ENCODE results near the gene RPIA.
"Not testable (repeated sequence)": the region's sequence is repeated elsewhere in the genome, so short reads cannot be mapped to it uniquely, and the experiment has no call there.

Gene RPIA

DNA sequence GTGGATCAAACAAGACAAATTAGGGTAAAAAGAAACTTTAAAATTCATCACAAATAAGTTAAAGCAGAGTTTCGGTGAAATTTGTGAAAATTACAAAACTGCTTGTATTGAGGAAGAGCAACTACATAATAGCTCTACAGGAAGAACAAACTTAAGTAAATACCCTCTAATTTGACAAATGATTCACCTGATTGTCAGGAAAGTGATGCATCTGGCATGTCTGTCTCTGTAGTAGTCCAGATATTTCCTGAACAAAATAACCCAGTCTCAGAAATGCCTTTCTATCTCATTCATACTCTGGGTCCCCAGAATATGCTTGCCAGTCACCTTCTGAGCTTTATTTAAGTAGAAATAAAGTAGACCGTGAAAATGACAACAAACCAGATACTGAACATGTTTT is 104.5 kb downstream of the RPIA start:
- not testable (repeated sequence) for DNase-seq

- DNase-seq: not testable (repeated sequence)
Observed at GRCh38 chr2:88796523-88796922, 105.0 kb downstream of the RPIA start.

DNA sequence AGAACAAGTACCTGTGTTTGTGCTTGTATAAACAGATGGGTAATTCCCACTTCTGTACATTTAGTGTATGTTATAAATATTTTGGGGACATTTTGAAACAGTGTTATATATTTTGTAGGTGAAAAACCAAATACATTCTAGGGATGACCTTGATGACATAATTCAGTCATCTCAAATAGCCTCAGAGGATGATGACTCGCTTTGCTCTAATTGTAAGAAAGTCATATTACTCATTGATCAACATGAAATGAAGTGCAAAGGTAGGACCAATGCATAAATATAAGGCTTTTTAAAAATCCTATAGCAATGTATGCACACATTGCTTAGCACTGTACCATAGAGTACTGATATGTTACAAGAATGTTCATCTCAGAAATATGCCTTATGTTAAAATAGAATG is 105.7 kb downstream of the RPIA start:
- DNase-seq: not testable (repeated sequence)
